ENCODE data around the gene ZNF670. TPM values are rescaled to one million over a fixed set of nuclear protein-coding genes. Genes with fewer than 3 reads are reported as not detected.

The ZNF670 gene
- total RNA-seq, 1 donor from 2014 or later: 3.3 TPM

DNA sequence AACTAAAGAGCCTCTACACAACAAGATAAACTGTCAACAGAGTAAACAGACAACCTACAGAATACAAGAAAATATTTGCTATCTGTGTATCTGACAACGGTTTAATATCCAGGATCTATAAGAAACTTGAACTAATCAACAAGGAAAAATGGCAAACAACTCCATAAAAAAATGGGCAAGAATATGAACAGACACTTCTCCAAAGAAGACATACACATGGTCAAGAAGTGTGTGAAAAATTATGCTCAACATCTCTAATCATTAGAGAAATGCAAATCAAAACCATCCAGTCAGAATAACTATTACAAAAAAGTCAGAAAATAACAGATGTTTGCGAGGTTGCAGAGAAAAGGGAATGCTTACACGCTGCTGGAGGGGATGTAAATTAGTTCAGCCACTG is 8.0 kb downstream of the ZNF670 start:
- DNase-seq (ENCODE audit: extremely low spot score, unreplicated experiment): no peak
- H3K27ac Mint-ChIP-seq (ENCODE audit: unreplicated experiment): no peak overlapping the region
- no peaks in the 10 kb centered on the region for H3K4me1 Mint-ChIP-seq (ENCODE audit: unreplicated experiment)
- peaks cover 26% of the 10 kb centered on the region for H3K9me3 Mint-ChIP-seq (ENCODE audit: unreplicated experiment)
- H3K36me3 Mint-ChIP-seq (ENCODE audit: unreplicated experiment): peaks cover 25% of the 10 kb centered on the region
- no peaks in the 10 kb centered on the region for H3K27me3 Mint-ChIP-seq (ENCODE audit: unreplicated experiment)
- TF ChIP-seq, protein P1, sequence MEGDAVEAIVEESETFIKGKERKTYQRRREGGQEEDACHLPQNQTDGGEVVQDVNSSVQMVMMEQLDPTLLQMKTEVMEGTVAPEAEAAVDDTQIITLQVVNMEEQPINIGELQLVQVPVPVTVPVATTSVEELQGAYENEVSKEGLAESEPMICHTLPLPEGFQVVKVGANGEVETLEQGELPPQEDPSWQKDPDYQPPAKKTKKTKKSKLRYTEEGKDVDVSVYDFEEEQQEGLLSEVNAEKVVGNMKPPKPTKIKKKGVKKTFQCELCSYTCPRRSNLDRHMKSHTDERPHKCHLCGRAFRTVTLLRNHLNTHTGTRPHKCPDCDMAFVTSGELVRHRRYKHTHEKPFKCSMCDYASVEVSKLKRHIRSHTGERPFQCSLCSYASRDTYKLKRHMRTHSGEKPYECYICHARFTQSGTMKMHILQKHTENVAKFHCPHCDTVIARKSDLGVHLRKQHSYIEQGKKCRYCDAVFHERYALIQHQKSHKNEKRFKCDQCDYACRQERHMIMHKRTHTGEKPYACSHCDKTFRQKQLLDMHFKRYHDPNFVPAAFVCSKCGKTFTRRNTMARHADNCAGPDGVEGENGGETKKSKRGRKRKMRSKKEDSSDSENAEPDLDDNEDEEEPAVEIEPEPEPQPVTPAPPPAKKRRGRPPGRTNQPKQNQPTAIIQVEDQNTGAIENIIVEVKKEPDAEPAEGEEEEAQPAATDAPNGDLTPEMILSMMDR (IDR thresholded peaks at IDR 0.05): no peak
- no peak overlapping the region for H3K4me3 Mint-ChIP-seq (ENCODE audit: unreplicated experiment)

DNA sequence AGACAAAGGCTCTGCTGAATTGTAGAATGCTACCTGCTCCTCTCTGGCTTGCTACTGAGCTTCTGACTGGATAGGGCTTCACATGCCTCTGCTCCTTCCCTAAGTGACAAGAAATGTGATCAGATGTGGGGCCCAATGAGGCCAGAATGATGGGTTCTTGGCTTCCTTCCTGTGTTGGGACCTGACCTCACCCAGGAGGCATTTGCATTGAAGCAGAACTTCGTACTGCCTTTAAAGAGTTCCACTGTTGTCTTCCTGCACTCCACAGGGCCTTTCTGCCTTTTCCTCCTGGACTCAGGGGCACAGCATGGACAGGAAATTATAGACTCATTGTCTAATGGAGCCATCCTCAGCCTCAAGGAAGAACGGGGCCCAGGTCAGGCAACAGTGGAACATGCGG is 14.3 kb downstream of the ZNF670 start:
- no peak overlapping the region for H3K4me3 Mint-ChIP-seq (ENCODE audit: unreplicated experiment)
- no peaks in the 10 kb centered on the region for H3K27me3 Mint-ChIP-seq (ENCODE audit: unreplicated experiment)
- H3K9me3 Mint-ChIP-seq (ENCODE audit: unreplicated experiment): peaks cover 20% of the 10 kb centered on the region
- H3K36me3 Mint-ChIP-seq (ENCODE audit: unreplicated experiment): peaks cover 10% of the 10 kb centered on the region
- no peak for DNase-seq (ENCODE audit: extremely low spot score, unreplicated experiment)
- H3K27ac Mint-ChIP-seq (ENCODE audit: unreplicated experiment): no peak overlapping the region
- TF ChIP-seq, protein P1 (IDR thresholded peaks at IDR 0.05): no peak
- peaks cover 8% of the 10 kb centered on the region for H3K4me1 Mint-ChIP-seq (ENCODE audit: unreplicated experiment)

DNA sequence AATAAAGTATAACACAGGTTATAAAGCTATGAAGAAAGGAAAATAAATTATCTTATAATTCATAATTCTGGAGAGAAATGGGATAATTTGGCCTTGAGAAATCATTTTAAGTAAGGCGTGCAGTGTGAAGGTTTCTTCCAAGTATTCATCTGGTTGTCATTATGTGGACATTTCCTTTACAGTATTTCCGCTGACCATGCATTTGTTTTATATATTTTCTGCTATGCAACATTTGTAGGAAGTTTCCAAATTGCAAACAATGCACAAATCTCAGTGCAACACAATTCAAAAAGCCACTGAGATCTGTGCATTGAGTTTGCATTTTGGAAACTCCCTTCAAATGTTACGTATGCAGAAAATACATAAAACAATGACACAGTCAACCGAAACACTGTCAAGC is 17.8 kb downstream of the ZNF670 start:
- Mint-ChIP-seq H3K9me3 (ENCODE audit: unreplicated experiment) (peaks cover 34% of the 10 kb centered on the region), H3K4me1 (ENCODE audit: unreplicated experiment) (peaks cover 14% of the 10 kb centered on the region), H3K4me3 (ENCODE audit: unreplicated experiment) (no peak overlapping the region), H3K36me3 (ENCODE audit: unreplicated experiment) (peaks cover 14% of the 10 kb centered on the region), H3K27ac (ENCODE audit: unreplicated experiment) (no peak overlapping the region), H3K27me3 (ENCODE audit: unreplicated experiment) (no peaks in the 10 kb centered on the region)
- TF ChIP-seq, protein P1 (IDR thresholded peaks at IDR 0.05): no peak
- no peak for DNase-seq (ENCODE audit: extremely low spot score, unreplicated experiment)

DNA sequence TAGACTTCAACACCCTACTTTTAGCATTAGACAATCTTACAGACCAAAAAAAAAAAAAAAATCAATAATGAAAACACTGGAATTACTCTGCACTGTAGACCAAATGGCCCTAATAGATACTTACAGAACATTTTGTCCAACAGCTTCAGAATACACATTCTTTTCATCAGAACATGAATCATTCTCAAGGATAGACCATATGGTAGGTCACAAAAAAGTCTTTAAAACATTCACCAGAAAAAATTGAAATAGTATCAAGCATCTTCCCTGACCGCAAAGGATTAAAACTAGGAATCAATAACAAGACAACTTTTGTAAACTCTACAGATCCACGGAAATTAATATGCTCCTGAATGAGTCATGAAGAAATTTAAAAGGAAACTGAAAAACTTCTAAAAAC is 22.5 kb downstream of the ZNF670 start:
- Mint-ChIP-seq H3K4me3 (ENCODE audit: unreplicated experiment) (no peak overlapping the region), H3K9me3 (ENCODE audit: unreplicated experiment) (peaks cover 68% of the 10 kb centered on the region), H3K4me1 (ENCODE audit: unreplicated experiment) (peaks cover 21% of the 10 kb centered on the region), H3K36me3 (ENCODE audit: unreplicated experiment) (peaks cover 34% of the 10 kb centered on the region), H3K27ac (ENCODE audit: unreplicated experiment) (no peak overlapping the region), H3K27me3 (ENCODE audit: unreplicated experiment) (no peaks in the 10 kb centered on the region)
- TF ChIP-seq, protein P1 (IDR thresholded peaks at IDR 0.05): no peak
- DNase-seq (ENCODE audit: extremely low spot score, unreplicated experiment): no peak

DNA sequence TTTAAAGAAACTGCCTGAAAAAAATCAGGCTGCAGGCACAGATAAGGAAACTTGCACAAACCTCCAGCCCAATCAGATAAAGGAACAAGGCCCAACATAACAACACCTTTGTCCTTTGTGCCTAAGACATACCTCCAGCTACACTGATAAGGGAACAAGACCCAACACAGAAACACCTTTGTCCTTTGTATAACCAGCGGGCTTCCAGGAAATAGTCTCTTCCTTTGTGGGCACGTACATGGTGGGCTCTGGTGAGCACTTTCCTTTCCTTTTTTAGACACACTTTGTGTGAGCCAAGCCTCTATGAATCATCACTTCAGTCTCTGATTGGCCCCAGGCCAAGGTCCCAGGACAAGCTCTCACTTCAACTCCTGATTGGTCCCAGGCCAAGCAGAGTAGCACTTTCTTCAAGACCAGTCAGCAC is 23.6 kb downstream of the ZNF670 start:
- Mint-ChIP-seq H3K4me3 (ENCODE audit: unreplicated experiment) (no peak overlapping the region), H3K9me3 (ENCODE audit: unreplicated experiment) (peaks cover 71% of the 10 kb centered on the region), H3K36me3 (ENCODE audit: unreplicated experiment) (peaks cover 34% of the 10 kb centered on the region), H3K4me1 (ENCODE audit: unreplicated experiment) (peaks cover 13% of the 10 kb centered on the region), H3K27me3 (ENCODE audit: unreplicated experiment) (no peaks in the 10 kb centered on the region), H3K27ac (ENCODE audit: unreplicated experiment) (no peak overlapping the region)
- DNase-seq (ENCODE audit: extremely low spot score, unreplicated experiment): no peak
- TF ChIP-seq, protein P1 (IDR thresholded peaks at IDR 0.05): no peak

Measured in osteocyte (in vitro differentiated cells).